DOHH2 (cell line): ENCODE data around the gene USP28.

Experiments
- H3F3A ChIP-seq: fragments of 200-600 bp; sonication (generic), shearing (Covaris generic); 2 replicates; pipeline ENCODE4 v1.6.0; 2016; ENCODE audit warnings: antibody characterized with exemption, mild to moderate bottlenecking; ENCODE audit not compliant: control insufficient read depth, insufficient read depth
- H3K27ac ChIP-seq: fragments of 200-600 bp; sonication (generic); 2 replicates; pipeline ENCODE4 v1.5.1; 2014; ENCODE audit warnings: low read depth, mild to moderate bottlenecking, low read length, moderate library complexity
- H3K27me3 ChIP-seq: fragments of 200-600 bp; sonication (generic); 2 replicates; pipeline ENCODE4 v1.6.1; 2014; ENCODE audit warnings: mild to moderate bottlenecking, low read length, mixed read lengths; ENCODE audit not compliant: control insufficient read depth
- H3K36me3 ChIP-seq: fragments of 200-600 bp; sonication (generic); 2 replicates; pipeline ENCODE4 v1.6.1; 2014; ENCODE audit warnings: mild to moderate bottlenecking, low read length, moderate library complexity, mixed read lengths; ENCODE audit not compliant: control insufficient read depth
- H3K4me1 ChIP-seq: fragments of 200-600 bp; sonication (generic); 2 replicates; pipeline ENCODE4 v1.6.1; 2014; ENCODE audit warnings: mild to moderate bottlenecking, low read length, mixed read lengths; ENCODE audit not compliant: control insufficient read depth
- H3K4me2 ChIP-seq: fragments of 200-600 bp; sonication (generic); 2 replicates; pipeline ENCODE4 v1.6.0; 2014; ENCODE audit warnings: mild to moderate bottlenecking, low read length, moderate library complexity
- H3K4me3 ChIP-seq: fragments of 200-600 bp; sonication (generic); 2 replicates; pipeline ENCODE4 v1.5.1; 2014; ENCODE audit warnings: mild to moderate bottlenecking, low read length, mixed read lengths
- H3K79me2 ChIP-seq: fragments of 200-600 bp; sonication (generic); 2 replicates; pipeline ENCODE4 v1.6.1; 2014; ENCODE audit warnings: mild to moderate bottlenecking, low read length, mixed read lengths; ENCODE audit not compliant: control insufficient read depth
- H3K9me2 ChIP-seq: fragments of 200-600 bp; sonication (generic); replicated peaks from 2 replicates; pipeline ENCODE4 v1.6.1; 2014; ENCODE audit warnings: mild to moderate bottlenecking, low read length, mixed read lengths; ENCODE audit not compliant: control insufficient read depth
- H3K9me3 ChIP-seq: fragments of 200-600 bp; sonication (generic); 2 replicates; pipeline ENCODE4 v1.6.1; 2014; ENCODE audit warnings: antibody characterized with exemption, low read length, mixed read lengths; ENCODE audit not compliant: control insufficient read depth, insufficient read depth
- H4K20me1 ChIP-seq: fragments of 200-600 bp; sonication (generic); 2 replicates; pipeline ENCODE4 v1.6.0; 2014; ENCODE audit warnings: low read depth, mild to moderate bottlenecking, antibody characterized with exemption, low read length, moderate library complexity; ENCODE audit not compliant: control insufficient read depth, insufficient read depth
- CTCF ChIP-seq: fragments of 200-600 bp; sonication (generic); IDR thresholded peaks from one replicate; pipeline ENCODE4 v1.5.1; 2014; ENCODE audit warnings: antibody characterized with exemption, mild to moderate bottlenecking, low read depth, low read length; ENCODE audit not compliant: poor library complexity, severe bottlenecking
- EZH2phosphoT487 ChIP-seq: fragments of 200-600 bp; sonication (generic); IDR thresholded peaks from 2 replicates; pipeline ENCODE4 v1.6.1; 2017; ENCODE audit warnings: borderline replicate concordance, mild to moderate bottlenecking, antibody characterized with exemption, low read length, moderate library complexity, mixed read lengths

USP28 gene

GRCh38 chr11:113849713-113850112, 25.7 kb downstream of the USP28 start:
- H3K4me3 ChIP-seq: no peak overlapping the region
- H3K27ac ChIP-seq: no peak overlapping the region
- H3K27me3 ChIP-seq: no peaks in the 10 kb centered on the region
- H3K9me2 ChIP-seq: no peaks in the 10 kb centered on the region
- H3K36me3 ChIP-seq: peaks cover 36% of the 10 kb centered on the region
- no peak overlapping the region for H3K4me2 ChIP-seq
- H3K9me3 ChIP-seq: no peaks in the 10 kb centered on the region
- no peaks in the 10 kb centered on the region for H3F3A ChIP-seq
- no peaks in the 10 kb centered on the region for H4K20me1 ChIP-seq
- H3K4me1 ChIP-seq: peaks cover 3% of the 10 kb centered on the region; the same call in 1 of the 2 replicates
- H3K79me2 ChIP-seq: no peaks in the 10 kb centered on the region; the same call in 1 of the 2 replicates
- TF ChIP-seq EZH2phosphoT487 (no peak), CTCF (no peak)

- no peak overlapping the region for H3K4me3 ChIP-seq
- TF ChIP-seq EZH2phosphoT487 (no peak), CTCF (no peak)
- no peaks in the 10 kb centered on the region for H3F3A ChIP-seq
- no peak overlapping the region for H3K4me2 ChIP-seq
- H3K79me2 ChIP-seq: no peaks in the 10 kb centered on the region; the same call in 1 of the 2 replicates
- H3K27me3 ChIP-seq: no peaks in the 10 kb centered on the region
- no peaks in the 10 kb centered on the region for H3K9me2 ChIP-seq
- H3K4me1 ChIP-seq: peaks cover 3% of the 10 kb centered on the region; the same call in 1 of the 2 replicates
- peaks cover 34% of the 10 kb centered on the region for H3K36me3 ChIP-seq
- no peaks in the 10 kb centered on the region for H4K20me1 ChIP-seq
- no peak overlapping the region for H3K27ac ChIP-seq
- H3K9me3 ChIP-seq: no peaks in the 10 kb centered on the region
Observed at GRCh38 chr11:113847580-113847979, 27.8 kb downstream of the USP28 start.

- no peaks in the 10 kb centered on the region for H3K27me3 ChIP-seq
- no peaks in the 10 kb centered on the region for H3K9me3 ChIP-seq
- H3K4me3 ChIP-seq: no peak overlapping the region
- no peaks in the 10 kb centered on the region; the same call in 1 of the 2 replicates for H3K79me2 ChIP-seq
- H4K20me1 ChIP-seq: no peaks in the 10 kb centered on the region
- TF ChIP-seq EZH2phosphoT487: no peak
- TF ChIP-seq CTCF: no peak
- H3K9me2 ChIP-seq: no peaks in the 10 kb centered on the region
- H3K4me1 ChIP-seq: peaks cover 3% of the 10 kb centered on the region; the same call in 1 of the 2 replicates
- H3K4me2 ChIP-seq: no peak overlapping the region
- H3K27ac ChIP-seq: no peak overlapping the region
- no peaks in the 10 kb centered on the region for H3F3A ChIP-seq
- peaks cover 30% of the 10 kb centered on the region for H3K36me3 ChIP-seq
Observed at GRCh38 chr11:113847111-113847510, 28.3 kb downstream of the USP28 start.

GRCh38 chr11:113841691-113842090, 33.7 kb downstream of the USP28 start:
- no peak overlapping the region for H3K4me2 ChIP-seq
- H3F3A ChIP-seq: no peaks in the 10 kb centered on the region
- H3K27ac ChIP-seq: no peak overlapping the region
- H3K4me3 ChIP-seq: no peak overlapping the region
- H3K27me3 ChIP-seq: no peaks in the 10 kb centered on the region
- H3K9me2 ChIP-seq: no peaks in the 10 kb centered on the region
- H3K36me3 ChIP-seq: peaks cover 49% of the 10 kb centered on the region
- peaks cover 7% of the 10 kb centered on the region for H3K4me1 ChIP-seq
- no peaks in the 10 kb centered on the region for H3K9me3 ChIP-seq
- H4K20me1 ChIP-seq: no peaks in the 10 kb centered on the region
- no peak for TF ChIP-seq CTCF
- no peaks in the 10 kb centered on the region; the same call in 1 of the 2 replicates for H3K79me2 ChIP-seq
